OCI-LY3 (cell line): ENCODE data around the gene BFSP1.

Source experiments
- EZH2phosphoT487 ChIP-seq: fragments of 200-600 bp; shearing (Covaris generic); IDR thresholded peaks from 2 replicates; pipeline ENCODE4 v1.6.1; 2018; ENCODE audit warnings: antibody characterized with exemption, mixed run types, low read depth
- TF ChIP-seq, protein P1 (sequence below): fragments of 200-600, 300-600 bp; sonication (generic); IDR thresholded peaks from 2 replicates; pipeline ENCODE4 v1.5.1; 2014; ENCODE audit warnings: antibody characterized with exemption, low read length, low read depth

DNA sequence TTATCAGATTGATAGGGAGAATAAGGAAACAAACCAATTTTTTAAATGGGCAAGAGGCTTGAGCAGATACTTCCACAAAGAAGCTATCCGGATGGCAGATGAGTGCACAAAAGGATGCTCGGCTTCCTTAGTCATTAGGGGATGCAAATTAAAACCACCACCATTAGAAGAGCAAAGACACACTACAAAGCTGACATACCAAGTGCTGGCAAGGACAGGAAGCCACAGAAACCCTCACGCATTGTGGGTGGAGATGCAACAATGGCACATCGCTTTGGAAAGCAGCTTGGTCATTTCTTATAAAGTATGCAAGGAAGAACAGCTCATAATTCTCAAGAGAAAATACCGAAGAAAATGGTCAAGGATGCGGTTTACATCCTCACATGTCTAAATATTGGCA is 19.8 kb downstream of the BFSP1 start:
- TF ChIP-seq, protein P1, sequence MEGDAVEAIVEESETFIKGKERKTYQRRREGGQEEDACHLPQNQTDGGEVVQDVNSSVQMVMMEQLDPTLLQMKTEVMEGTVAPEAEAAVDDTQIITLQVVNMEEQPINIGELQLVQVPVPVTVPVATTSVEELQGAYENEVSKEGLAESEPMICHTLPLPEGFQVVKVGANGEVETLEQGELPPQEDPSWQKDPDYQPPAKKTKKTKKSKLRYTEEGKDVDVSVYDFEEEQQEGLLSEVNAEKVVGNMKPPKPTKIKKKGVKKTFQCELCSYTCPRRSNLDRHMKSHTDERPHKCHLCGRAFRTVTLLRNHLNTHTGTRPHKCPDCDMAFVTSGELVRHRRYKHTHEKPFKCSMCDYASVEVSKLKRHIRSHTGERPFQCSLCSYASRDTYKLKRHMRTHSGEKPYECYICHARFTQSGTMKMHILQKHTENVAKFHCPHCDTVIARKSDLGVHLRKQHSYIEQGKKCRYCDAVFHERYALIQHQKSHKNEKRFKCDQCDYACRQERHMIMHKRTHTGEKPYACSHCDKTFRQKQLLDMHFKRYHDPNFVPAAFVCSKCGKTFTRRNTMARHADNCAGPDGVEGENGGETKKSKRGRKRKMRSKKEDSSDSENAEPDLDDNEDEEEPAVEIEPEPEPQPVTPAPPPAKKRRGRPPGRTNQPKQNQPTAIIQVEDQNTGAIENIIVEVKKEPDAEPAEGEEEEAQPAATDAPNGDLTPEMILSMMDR = no peak
- no peak for TF ChIP-seq EZH2phosphoT487
